Fibroblast of lung (primary cell): ENCODE data around the gene CCDC158.

ENCODE experiments used
- EZH2 ChIP-seq: IDR thresholded peaks from 2 replicates; pipeline ENCODE4 v1.5.1; 2012; ENCODE audit warnings: low read length, control low read depth, mild to moderate bottlenecking; ENCODE audit errors: missing control alignments
- TF ChIP-seq, protein P1 (sequence below), 2 donors: IDR thresholded peaks in 1 of 2; conservative IDR thresholded peaks in 1 of 2; 1 replicate in 1 of 2; 2 replicates in 1 of 2; pipeline ENCODE4 v1.5.1; 2011 to 2012; ENCODE audit warnings: low read length in 2 of 2, control low read depth in 1 of 2, inconsistent platforms in 1 of 2, low read depth in 1 of 2, mild to moderate bottlenecking in 1 of 2

DNA sequence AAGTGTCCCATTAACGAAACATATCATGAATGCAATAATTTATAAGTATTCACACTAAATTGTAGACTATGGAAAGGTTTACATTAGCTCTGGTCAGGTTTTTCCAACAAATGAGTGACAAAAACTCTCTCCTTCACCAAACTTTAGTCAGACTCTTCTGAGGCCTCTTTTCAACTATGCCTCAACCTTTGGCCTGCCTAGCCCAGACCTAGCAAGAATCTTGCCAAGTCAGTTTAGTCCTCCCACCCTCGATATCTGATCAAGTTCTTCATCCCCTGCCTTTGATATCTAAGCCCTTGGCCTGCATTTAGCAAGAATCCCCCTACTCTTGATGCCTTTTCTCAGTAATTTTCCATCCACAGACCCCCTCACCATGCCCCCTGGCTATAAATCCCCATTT, 37.9 kb downstream of the CCDC158 start:
- TF ChIP-seq, protein P1, sequence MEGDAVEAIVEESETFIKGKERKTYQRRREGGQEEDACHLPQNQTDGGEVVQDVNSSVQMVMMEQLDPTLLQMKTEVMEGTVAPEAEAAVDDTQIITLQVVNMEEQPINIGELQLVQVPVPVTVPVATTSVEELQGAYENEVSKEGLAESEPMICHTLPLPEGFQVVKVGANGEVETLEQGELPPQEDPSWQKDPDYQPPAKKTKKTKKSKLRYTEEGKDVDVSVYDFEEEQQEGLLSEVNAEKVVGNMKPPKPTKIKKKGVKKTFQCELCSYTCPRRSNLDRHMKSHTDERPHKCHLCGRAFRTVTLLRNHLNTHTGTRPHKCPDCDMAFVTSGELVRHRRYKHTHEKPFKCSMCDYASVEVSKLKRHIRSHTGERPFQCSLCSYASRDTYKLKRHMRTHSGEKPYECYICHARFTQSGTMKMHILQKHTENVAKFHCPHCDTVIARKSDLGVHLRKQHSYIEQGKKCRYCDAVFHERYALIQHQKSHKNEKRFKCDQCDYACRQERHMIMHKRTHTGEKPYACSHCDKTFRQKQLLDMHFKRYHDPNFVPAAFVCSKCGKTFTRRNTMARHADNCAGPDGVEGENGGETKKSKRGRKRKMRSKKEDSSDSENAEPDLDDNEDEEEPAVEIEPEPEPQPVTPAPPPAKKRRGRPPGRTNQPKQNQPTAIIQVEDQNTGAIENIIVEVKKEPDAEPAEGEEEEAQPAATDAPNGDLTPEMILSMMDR (conservative IDR thresholded peaks at IDR 0.05 in 1 of 2, IDR thresholded peaks at IDR 0.05 in 1 of 2; ENCODE audit: low read depth in 1 of 2, low read length in 2 of 2) = no peak
- TF ChIP-seq EZH2 = no peak
